NCI-H345 treated with DMSO at 0.1 percent for 48 hours (cell line): ENCODE measurements around the gene TIMM23.
"Not testable (repeated sequence)": the region's sequence is repeated elsewhere in the genome, so short reads cannot be mapped to it uniquely, and the experiment has no call there.

Experiments used
- DNase-seq: peaks from one replicate; lab custom pipeline; 2025; ENCODE audit not compliant: unreplicated experiment; lab: John Stamatoyannopoulos, UW

Gene TIMM23

GRCh38 chr10:45972106-45972812, at the start of gene TIMM23:
TIMM23 (plus strand) TSS chr10:45972489; CDS start chr10:45972625, 136 bp downstream.
- DNase-seq, result peak; percentile 9

- DNase-seq, result not testable (repeated sequence)
Observed at GRCh38 chr10:45926790-45927189, 45.5 kb upstream of the TIMM23 start.

- not testable (repeated sequence) for DNase-seq
Observed at GRCh38 chr10:45931305-45931704, 41.0 kb upstream of the TIMM23 start.

GRCh38 chr10:45934788-45935187, 37.5 kb upstream of the TIMM23 start:
- DNase-seq, result not testable (repeated sequence)

GRCh38 chr10:45939176-45939697, 33.1 kb upstream of the TIMM23 start:
- DNase-seq, result not testable (repeated sequence)

- not testable (repeated sequence) for DNase-seq
Observed at GRCh38 chr10:45941196-45941595, 31.1 kb upstream of the TIMM23 start.

- not testable (repeated sequence) for DNase-seq
Observed at GRCh38 chr10:45945476-45945875, 26.8 kb upstream of the TIMM23 start.

- not testable (repeated sequence) for DNase-seq
Observed at GRCh38 chr10:45947363-45947762, 24.9 kb upstream of the TIMM23 start.

- not testable (repeated sequence) for DNase-seq
Observed at GRCh38 chr10:45948801-45949200, 23.5 kb upstream of the TIMM23 start.

GRCh38 chr10:45954367-45954766, 17.9 kb upstream of the TIMM23 start:
- not testable (repeated sequence) for DNase-seq

GRCh38 chr10:45956634-45957033, 15.7 kb upstream of the TIMM23 start:
- DNase-seq, result not testable (repeated sequence)

GRCh38 chr10:45957928-45958327, 14.4 kb upstream of the TIMM23 start:
- not testable (repeated sequence) for DNase-seq

- not testable (repeated sequence) for DNase-seq
Observed at GRCh38 chr10:45962686-45963452, 9.4 kb upstream of the TIMM23 start.

- not testable (repeated sequence) for DNase-seq
Observed at GRCh38 chr10:45971019-45971418, 1.3 kb upstream of the TIMM23 start.

GRCh38 chr10:45971742-45972105, 565 bp upstream of the TIMM23 start:
- DNase-seq, result not testable (repeated sequence)

- DNase-seq, result not testable (repeated sequence)
Observed at GRCh38 chr10:45972813-45973169, 502 bp downstream of the TIMM23 start.

GRCh38 chr10:45974041-45974440, 1.8 kb downstream of the TIMM23 start:
- not testable (repeated sequence) for DNase-seq

GRCh38 chr10:45978554-45978953, 6.3 kb downstream of the TIMM23 start:
- not testable (repeated sequence) for DNase-seq

- not testable (repeated sequence) for DNase-seq
Observed at GRCh38 chr10:45981367-45981766, 9.1 kb downstream of the TIMM23 start.

- not testable (repeated sequence) for DNase-seq
Observed at GRCh38 chr10:45983538-45984186, 11.4 kb downstream of the TIMM23 start.

- DNase-seq, result not testable (repeated sequence)
Observed at GRCh38 chr10:45984473-45984872, 12.2 kb downstream of the TIMM23 start.
